ENCODE measurements around the gene PHOX2B. TPM values are rescaled to one million over a fixed set of nuclear protein-coding genes. Genes with fewer than 3 reads are reported as not detected.

Gene PHOX2B
- total RNA-seq, 1 experiment from 2014 or later, result not detected

DNA sequence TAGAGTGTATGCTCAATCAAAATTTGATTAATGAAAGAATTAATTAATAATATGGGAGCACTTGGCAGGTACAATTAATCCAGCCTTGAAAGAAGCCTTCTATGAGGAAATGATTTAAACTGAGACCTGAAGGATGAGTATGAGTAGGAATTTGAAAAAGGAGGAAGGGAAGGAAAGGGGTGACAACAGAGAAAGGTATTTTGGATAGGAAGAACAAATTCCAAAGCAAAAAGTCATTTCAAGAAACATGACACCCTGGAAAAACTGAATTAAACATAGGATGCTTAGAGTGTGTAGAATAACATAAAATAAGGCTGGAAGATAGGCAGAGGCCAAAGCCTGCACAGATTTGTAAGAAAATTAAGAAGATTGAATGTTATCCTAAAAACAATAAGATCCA, 29.6 kb downstream of the PHOX2B start:
- no peak overlapping the region for H3K4me3 Mint-ChIP-seq (ENCODE audit: unreplicated experiment)
- intact Hi-C loops (cut with micrococcal nuclease), result no loop called here
- ChIA-PET POLR2A (interaction anchor here (1.0 to 2.7 kb wide), 5 partner anchors 9 to 168 kb away, joined by 3 to 12 read pairs (median 5); no protein-coding TSS in a partner anchor), CTCF (interaction anchor here (1.0 to 1.3 kb wide), 2 partner anchors 8 to 19 kb away, joined by 4 to 5 read pairs; no protein-coding TSS in a partner anchor)
- DNase-seq (ENCODE audit: unreplicated experiment), result peak; percentile 55
- TF ChIP-seq, protein P1, sequence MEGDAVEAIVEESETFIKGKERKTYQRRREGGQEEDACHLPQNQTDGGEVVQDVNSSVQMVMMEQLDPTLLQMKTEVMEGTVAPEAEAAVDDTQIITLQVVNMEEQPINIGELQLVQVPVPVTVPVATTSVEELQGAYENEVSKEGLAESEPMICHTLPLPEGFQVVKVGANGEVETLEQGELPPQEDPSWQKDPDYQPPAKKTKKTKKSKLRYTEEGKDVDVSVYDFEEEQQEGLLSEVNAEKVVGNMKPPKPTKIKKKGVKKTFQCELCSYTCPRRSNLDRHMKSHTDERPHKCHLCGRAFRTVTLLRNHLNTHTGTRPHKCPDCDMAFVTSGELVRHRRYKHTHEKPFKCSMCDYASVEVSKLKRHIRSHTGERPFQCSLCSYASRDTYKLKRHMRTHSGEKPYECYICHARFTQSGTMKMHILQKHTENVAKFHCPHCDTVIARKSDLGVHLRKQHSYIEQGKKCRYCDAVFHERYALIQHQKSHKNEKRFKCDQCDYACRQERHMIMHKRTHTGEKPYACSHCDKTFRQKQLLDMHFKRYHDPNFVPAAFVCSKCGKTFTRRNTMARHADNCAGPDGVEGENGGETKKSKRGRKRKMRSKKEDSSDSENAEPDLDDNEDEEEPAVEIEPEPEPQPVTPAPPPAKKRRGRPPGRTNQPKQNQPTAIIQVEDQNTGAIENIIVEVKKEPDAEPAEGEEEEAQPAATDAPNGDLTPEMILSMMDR (IDR thresholded peaks at IDR 0.05; ENCODE audit: unreplicated experiment), result no peak
- H3K36me3 Mint-ChIP-seq (ENCODE audit: insufficient read depth, unreplicated experiment), result no peaks in the 10 kb centered on the region
- peaks cover 21% of the 10 kb centered on the region for H3K4me1 Mint-ChIP-seq (ENCODE audit: insufficient read depth, unreplicated experiment)
- H3K27me3 Mint-ChIP-seq (ENCODE audit: insufficient read depth, unreplicated experiment), result no peaks in the 10 kb centered on the region
- H3K9me3 Mint-ChIP-seq (ENCODE audit: unreplicated experiment), result no peaks in the 10 kb centered on the region
- peak overlapping the region; percentile 20 for H3K27ac Mint-ChIP-seq (ENCODE audit: low read depth, unreplicated experiment)
- no TSS peak for BruUV-seq (replicated peaks)

- ChIA-PET CTCF (no interaction called here), POLR2A (interaction anchor here (0.7 to 0.9 kb wide), 2 partner anchors 18 to 19 kb away, joined by 3 read pairs; no protein-coding TSS in a partner anchor)
- Mint-ChIP-seq H3K36me3 (ENCODE audit: insufficient read depth, unreplicated experiment) (no peaks in the 10 kb centered on the region), H3K27ac (ENCODE audit: low read depth, unreplicated experiment) (no peak overlapping the region), H3K4me1 (ENCODE audit: insufficient read depth, unreplicated experiment) (peaks cover 37% of the 10 kb centered on the region), H3K4me3 (ENCODE audit: unreplicated experiment) (no peak overlapping the region), H3K27me3 (ENCODE audit: insufficient read depth, unreplicated experiment) (no peaks in the 10 kb centered on the region), H3K9me3 (ENCODE audit: unreplicated experiment) (no peaks in the 10 kb centered on the region)
- TF ChIP-seq, protein P1 (IDR thresholded peaks at IDR 0.05; ENCODE audit: unreplicated experiment), result no peak
- no peak for DNase-seq (ENCODE audit: unreplicated experiment)
- intact Hi-C loops (cut with micrococcal nuclease), result no loop called here
- no TSS peak for BruUV-seq (replicated peaks)
Observed at GRCh38 chr4:41715155-41715554, 33.4 kb downstream of the PHOX2B start.

- peak overlapping the region; percentile 89 for H3K27ac Mint-ChIP-seq (ENCODE audit: low read depth, unreplicated experiment)
- no peak overlapping the region for H3K4me3 Mint-ChIP-seq (ENCODE audit: unreplicated experiment)
- no peaks in the 10 kb centered on the region for H3K27me3 Mint-ChIP-seq (ENCODE audit: insufficient read depth, unreplicated experiment)
- peaks cover 34% of the 10 kb centered on the region for H3K4me1 Mint-ChIP-seq (ENCODE audit: insufficient read depth, unreplicated experiment)
- no peaks in the 10 kb centered on the region for H3K9me3 Mint-ChIP-seq (ENCODE audit: unreplicated experiment)
- CTCF ChIA-PET, result no interaction called here
- no TSS peak for BruUV-seq (replicated peaks)
- no peaks in the 10 kb centered on the region for H3K36me3 Mint-ChIP-seq (ENCODE audit: insufficient read depth, unreplicated experiment)
- TF ChIP-seq, protein P1 (IDR thresholded peaks at IDR 0.05; ENCODE audit: unreplicated experiment), result no peak
- intact Hi-C loops (cut with micrococcal nuclease), result no loop called here
- DNase-seq (ENCODE audit: unreplicated experiment), result no peak
- POLR2A ChIA-PET, result interaction anchor here (0.9 kb wide), 1 partner anchor 20 kb away, joined by 3 read pairs; no protein-coding TSS in a partner anchor
Observed at GRCh38 chr4:41714364-41715000, 34.0 kb downstream of the PHOX2B start.

- Mint-ChIP-seq H3K4me3 (ENCODE audit: unreplicated experiment) (no peak overlapping the region), H3K36me3 (ENCODE audit: insufficient read depth, unreplicated experiment) (no peaks in the 10 kb centered on the region), H3K27ac (ENCODE audit: low read depth, unreplicated experiment) (peak overlapping the region; percentile 89), H3K9me3 (ENCODE audit: unreplicated experiment) (no peaks in the 10 kb centered on the region), H3K27me3 (ENCODE audit: insufficient read depth, unreplicated experiment) (no peaks in the 10 kb centered on the region), H3K4me1 (ENCODE audit: insufficient read depth, unreplicated experiment) (peaks cover 34% of the 10 kb centered on the region)
- POLR2A ChIA-PET, result no interaction called here
- intact Hi-C loops (cut with micrococcal nuclease), result no loop called here
- TF ChIP-seq, protein P1 (IDR thresholded peaks at IDR 0.05; ENCODE audit: unreplicated experiment), result no peak
- no TSS peak for BruUV-seq (replicated peaks)
- CTCF ChIA-PET, result no interaction called here
- DNase-seq (ENCODE audit: unreplicated experiment), result no peak
Observed at GRCh38 chr4:41713768-41714167, 34.8 kb downstream of the PHOX2B start.

Data from MCF 10A (cell line).